Raji (cell line): Measurements from ENCODE around the gene SAMD14.

ENCODE experiments used
- POLR2A ChIP-seq: IDR thresholded peaks from 2 replicates; pipeline ENCODE4 v1.6.1; 2011; ENCODE audit warnings: low read depth, low read length, control low read depth; ENCODE audit not compliant: insufficient read depth

SAMD14 gene

DNA sequence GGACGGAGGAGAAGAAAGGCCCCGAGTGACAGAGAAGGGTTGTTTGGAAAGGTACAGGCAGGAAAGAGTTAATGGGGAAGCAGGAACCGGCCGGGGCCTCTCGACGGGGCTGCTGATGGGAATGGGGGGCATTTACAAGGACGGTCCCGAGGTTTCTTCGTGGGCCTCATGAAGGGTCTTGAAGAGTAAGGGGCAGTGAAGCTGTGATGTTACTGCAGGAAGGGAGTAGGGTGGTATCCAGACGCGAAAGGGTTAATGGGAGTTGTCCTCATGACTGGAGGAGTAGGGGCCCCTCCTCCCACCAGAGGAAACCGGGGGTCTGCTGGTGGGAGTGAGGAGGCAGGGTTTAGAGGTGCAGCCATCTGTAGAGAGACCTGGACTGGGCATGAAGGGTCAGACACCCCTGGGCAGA is 34.3 kb downstream of the SAMD14 start:
- TF ChIP-seq POLR2A: no peak; the same call in 1 of the 2 replicates

GRCh38 chr17:50094753-50095619 is 35.0 kb downstream of the SAMD14 start, which contains the start of gene PDK2:
TSS of gene PDK2 (plus strand) at chr17:50095351. CDS start at chr17:50095436, 85 bp downstream.
- TF ChIP-seq POLR2A: peak; percentile 21; the same call in 1 of the 2 replicates

DNA sequence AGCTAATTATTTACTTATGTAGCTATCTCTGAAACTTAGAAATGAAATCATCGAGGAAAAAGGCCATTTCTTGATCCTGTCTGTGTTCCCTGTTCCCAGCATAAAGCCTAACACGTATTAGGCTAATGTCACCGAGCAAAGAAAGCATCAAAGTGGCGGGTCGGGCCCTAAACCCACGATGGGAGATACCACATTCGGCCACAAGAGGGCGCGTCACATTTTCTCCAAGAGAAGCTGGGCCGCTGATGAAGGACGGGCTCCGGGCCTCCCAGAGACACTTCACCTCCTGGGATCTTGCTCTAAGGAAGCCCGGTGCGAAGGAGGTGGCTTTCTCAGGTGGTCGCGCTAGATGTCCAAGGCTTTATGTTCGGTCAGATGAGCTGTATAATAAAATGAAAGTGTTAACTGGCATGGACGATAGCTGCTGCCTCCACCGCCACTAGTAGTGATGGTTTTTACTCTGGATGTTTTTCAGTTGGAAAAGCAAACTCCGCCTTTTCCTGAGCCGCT is 35.7 kb downstream of the SAMD14 start:
- no peak for TF ChIP-seq POLR2A

GRCh38 chr17:50093807-50094206 is 36.2 kb downstream of the SAMD14 start:
- no peak for TF ChIP-seq POLR2A

- TF ChIP-seq POLR2A: no peak
Observed at GRCh38 chr17:50093246-50093645, 36.7 kb downstream of the SAMD14 start.

GRCh38 chr17:50091918-50092285 is 38.1 kb downstream of the SAMD14 start:
- TF ChIP-seq POLR2A: no peak

DNA sequence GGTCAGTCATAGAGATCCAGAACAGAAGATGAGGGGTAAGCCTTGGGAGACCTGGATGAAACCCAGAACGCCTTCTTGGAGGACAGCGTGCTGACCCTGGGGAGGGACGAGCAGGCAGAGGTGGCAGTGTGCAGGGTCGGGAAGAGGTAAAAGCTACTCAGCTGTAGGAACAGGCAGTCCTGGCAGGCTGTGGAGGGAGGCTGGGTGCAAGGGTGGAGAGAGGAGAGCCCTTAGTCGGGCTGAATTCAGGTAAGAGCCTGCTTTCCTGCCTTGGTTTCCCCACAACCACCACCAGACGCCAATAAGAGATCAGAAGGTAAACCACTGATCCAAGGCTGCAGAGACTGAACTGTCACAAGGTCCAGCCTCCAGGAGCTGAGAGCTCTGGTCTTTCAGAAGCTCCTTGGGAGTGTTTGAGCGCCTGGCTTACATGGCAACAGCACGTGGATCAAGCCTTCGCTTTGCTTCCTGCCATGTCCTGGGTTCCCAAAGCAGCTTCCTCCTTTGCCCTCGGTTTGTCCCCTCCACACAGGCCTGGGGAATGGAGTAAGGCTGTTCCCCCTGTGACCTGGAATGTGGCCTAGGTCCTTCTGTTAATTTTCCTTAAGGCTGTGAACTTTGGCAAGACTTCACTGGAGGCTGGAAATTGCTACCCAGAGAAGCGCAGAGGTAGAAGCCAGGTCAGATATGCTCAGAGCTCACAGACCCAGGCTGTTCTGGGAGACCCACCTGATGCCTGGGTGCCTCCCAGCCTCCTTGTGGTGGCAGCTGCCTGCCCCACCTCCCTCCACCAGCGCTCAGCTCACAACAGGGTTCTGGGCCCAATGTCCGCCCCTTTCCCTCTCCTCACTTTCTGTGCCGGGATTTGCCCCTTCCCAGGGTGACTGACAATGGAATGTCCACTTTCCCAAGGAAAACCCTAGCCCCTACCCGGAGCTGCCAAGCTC is 38.7 kb downstream of the SAMD14 start:
- TF ChIP-seq POLR2A: no peak

- TF ChIP-seq POLR2A: no peak
Observed at GRCh38 chr17:50090071-50090470, 39.9 kb downstream of the SAMD14 start.

DNA sequence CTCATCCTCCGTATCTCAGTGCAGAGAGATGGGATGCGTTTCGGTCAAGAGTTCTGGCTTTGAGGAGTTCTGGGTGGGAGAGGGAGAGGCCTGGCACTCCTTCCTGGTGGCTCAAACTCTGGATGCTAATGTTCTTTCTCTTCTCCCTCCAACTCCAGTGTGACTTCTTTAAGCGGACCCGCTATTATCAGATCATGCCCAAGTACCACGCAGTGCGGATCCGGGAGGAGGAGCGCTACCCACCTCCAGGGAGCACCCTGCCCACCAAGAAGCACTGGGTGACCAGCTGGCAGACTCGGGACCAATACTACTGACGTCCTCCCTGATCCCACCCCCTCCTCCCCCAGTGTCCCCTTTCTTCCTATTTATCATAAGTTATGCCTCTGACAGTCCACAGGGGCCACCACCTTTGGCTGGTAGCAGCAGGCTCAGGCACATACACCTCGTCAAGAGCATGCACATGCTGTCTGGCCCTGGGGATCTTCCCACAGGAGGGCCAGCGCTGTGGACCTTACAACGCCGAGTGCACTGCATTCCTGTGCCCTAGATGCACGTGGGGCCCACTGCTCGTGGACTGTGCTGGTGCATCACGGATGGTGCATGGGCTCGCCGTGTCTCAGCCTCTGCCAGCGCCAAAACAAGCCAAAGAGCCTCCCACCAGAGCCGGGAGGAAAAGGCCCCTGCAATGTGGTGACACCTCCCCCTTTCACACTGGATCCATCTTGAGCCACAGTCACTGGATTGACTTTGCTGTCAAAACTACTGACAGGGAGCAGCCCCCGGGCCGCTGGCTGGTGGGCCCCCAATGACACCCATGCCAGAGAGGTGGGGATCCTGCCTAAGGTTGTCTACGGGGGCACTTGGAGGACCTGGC is 40.8 kb downstream of the SAMD14 start:
- no peak for TF ChIP-seq POLR2A

GRCh38 chr17:50087912-50088405 is 42.0 kb downstream of the SAMD14 start:
- no peak for TF ChIP-seq POLR2A

GRCh38 chr17:50087246-50087911 is 42.6 kb downstream of the SAMD14 start:
- no peak for TF ChIP-seq POLR2A

DNA sequence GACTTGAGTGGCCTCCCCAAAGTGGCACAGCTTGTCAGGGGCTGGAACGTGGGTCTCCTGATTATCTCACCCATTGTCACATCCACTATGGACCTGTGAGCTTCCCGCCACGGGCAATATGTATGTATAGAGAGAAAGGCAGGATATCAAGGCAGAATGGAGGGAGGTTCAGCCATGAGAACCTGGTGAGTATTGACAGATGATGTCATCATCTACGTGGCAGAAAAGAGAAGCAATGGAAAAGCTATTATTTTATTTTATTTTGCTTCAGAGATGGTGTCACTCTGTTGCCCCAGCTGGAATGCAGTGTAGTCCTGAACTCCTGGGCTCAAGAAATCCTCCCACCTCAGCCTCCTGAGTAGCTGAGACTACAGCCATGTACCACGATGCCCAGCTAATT is 48.2 kb downstream of the SAMD14 start:
- TF ChIP-seq POLR2A: no peak

DNA sequence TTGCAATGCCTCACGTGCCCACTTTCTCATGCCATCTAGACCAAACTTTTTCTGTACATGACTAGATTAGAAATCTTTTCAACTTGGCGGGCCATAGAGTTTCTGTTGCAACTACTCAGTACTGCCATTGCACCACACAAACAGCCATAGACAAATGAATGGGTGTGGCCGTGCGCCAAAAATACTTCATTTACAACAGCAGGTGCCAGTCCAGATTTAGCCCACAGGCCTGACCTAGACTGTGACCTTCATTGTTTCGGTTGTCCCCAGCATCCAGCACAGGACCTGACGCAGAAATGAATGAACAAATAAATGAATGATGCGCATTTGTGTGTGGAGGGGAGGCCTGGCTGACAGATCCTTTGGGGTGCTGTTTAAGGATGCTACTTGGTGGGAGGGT is 49.1 kb downstream of the SAMD14 start:
- TF ChIP-seq POLR2A: no peak

DNA sequence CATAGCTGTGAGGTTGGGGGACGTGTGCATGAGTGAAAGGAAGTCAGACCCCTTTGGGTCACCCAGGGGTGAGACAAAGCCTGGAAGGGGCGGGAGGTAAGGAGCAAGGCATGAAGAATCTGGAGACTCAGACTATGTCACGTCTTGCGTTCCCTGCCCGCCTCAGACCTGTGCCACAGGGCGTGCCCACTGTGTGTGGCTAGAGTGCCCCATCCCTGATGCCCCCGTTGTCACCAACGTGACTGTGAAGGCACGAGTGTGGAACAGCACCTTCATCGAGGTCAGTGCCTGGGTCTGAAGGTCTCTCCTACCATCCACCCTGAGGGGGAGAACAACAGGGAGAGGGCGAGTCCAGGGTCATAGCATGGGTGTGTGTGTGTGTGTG is 49.9 kb downstream of the SAMD14 start:
- no peak for TF ChIP-seq POLR2A

GRCh38 chr17:50079334-50080095 is 50.4 kb downstream of the SAMD14 start:
- TF ChIP-seq POLR2A: no peak
